NK-92 (cell line): ENCODE results near the gene GSPT1.

Source experiments
- DNase-seq: peaks from one replicate; lab custom pipeline; 2025; ENCODE audit not compliant: unreplicated experiment; lab: John Stamatoyannopoulos, UW

Gene GSPT1

GRCh38 chr16:11913425-11914079 lies 2.2 kb downstream of the GSPT1 start:
- DNase-seq: no peak

GRCh38 chr16:11909653-11910545 lies 5.9 kb downstream of the GSPT1 start:
- DNase-seq: no peak

- no peak for DNase-seq
Measured at GRCh38 chr16:11907160-11907970, 8.4 kb downstream of the GSPT1 start.

GRCh38 chr16:11903906-11904305 lies 11.8 kb downstream of the GSPT1 start:
- no peak for DNase-seq

- DNase-seq: no peak
Measured at GRCh38 chr16:11901091-11901490, 14.7 kb downstream of the GSPT1 start.

GRCh38 chr16:11896486-11897176 lies 19.1 kb downstream of the GSPT1 start:
- no peak for DNase-seq

GRCh38 chr16:11893571-11893970 lies 22.2 kb downstream of the GSPT1 start:
- no peak for DNase-seq

GRCh38 chr16:11892761-11893160 lies 23.0 kb downstream of the GSPT1 start:
- no peak for DNase-seq

- DNase-seq: no peak
Measured at GRCh38 chr16:11890231-11890965, 25.4 kb downstream of the GSPT1 start.

- no peak for DNase-seq
Measured at GRCh38 chr16:11886881-11887280, 28.9 kb downstream of the GSPT1 start.

GRCh38 chr16:11884035-11884434 lies 31.7 kb downstream of the GSPT1 start:
- no peak for DNase-seq

GRCh38 chr16:11880007-11880406 lies 35.7 kb downstream of the GSPT1 start:
- no peak for DNase-seq

GRCh38 chr16:11877374-11877773 lies 38.4 kb downstream of the GSPT1 start:
- DNase-seq: no peak

GRCh38 chr16:11876306-11876705 lies 39.5 kb downstream of the GSPT1 start:
- DNase-seq: no peak

- no peak for DNase-seq
Measured at GRCh38 chr16:11875721-11876120, 40.0 kb downstream of the GSPT1 start.

GRCh38 chr16:11871193-11871592 lies 44.6 kb downstream of the GSPT1 start:
- DNase-seq: no peak

GRCh38 chr16:11870399-11870798 lies 45.4 kb downstream of the GSPT1 start:
- DNase-seq: no peak

GRCh38 chr16:11869353-11870228 lies 46.2 kb downstream of the GSPT1 start:
- DNase-seq: no peak

GRCh38 chr16:11868412-11868980 lies 47.3 kb downstream of the GSPT1 start:
- DNase-seq: no peak
